Omental fat pad (tissue), 4 donors: ENCODE results near the gene GLIS1. TPM values are rescaled to one million over a fixed set of nuclear protein-coding genes. Genes with fewer than 3 reads are reported as not detected.

Experiments
- ATAC-seq: fragments of 150-250 bp; one replicate; pipeline ENCODE4 v1.9.1; 2016; ENCODE audit warnings: mild to moderate bottlenecking, moderate library complexity; ENCODE audit not compliant: low FRiP score
- DNase-seq: peaks from one replicate; pipeline ENCODE4 v3.0.0-alpha.2; 2019; ENCODE audit warnings: low spot score
- total RNA-seq, 4 donors: library from RNA; depleted of rRNA; stranded (reverse); fragments of >200 nt; gene quantifications; one replicate each; pipeline ENCODE4 v1.1.0, GENCODE V29; 2016
- TF ChIP-seq, protein P1 (sequence below), 3 donors: fragments of 450-650 bp; IDR thresholded peaks; one replicate each; pipeline ENCODE4 v1.5.1; 2016 to 2017; ENCODE audit warnings: antibody characterized with exemption in 3 of 3, mild to moderate bottlenecking in 3 of 3, moderate library complexity in 2 of 3

Gene GLIS1
- total RNA-seq, 4 donors from 2014 or later, result 0.19 to 1.4 (median 0.75) TPM

DNA sequence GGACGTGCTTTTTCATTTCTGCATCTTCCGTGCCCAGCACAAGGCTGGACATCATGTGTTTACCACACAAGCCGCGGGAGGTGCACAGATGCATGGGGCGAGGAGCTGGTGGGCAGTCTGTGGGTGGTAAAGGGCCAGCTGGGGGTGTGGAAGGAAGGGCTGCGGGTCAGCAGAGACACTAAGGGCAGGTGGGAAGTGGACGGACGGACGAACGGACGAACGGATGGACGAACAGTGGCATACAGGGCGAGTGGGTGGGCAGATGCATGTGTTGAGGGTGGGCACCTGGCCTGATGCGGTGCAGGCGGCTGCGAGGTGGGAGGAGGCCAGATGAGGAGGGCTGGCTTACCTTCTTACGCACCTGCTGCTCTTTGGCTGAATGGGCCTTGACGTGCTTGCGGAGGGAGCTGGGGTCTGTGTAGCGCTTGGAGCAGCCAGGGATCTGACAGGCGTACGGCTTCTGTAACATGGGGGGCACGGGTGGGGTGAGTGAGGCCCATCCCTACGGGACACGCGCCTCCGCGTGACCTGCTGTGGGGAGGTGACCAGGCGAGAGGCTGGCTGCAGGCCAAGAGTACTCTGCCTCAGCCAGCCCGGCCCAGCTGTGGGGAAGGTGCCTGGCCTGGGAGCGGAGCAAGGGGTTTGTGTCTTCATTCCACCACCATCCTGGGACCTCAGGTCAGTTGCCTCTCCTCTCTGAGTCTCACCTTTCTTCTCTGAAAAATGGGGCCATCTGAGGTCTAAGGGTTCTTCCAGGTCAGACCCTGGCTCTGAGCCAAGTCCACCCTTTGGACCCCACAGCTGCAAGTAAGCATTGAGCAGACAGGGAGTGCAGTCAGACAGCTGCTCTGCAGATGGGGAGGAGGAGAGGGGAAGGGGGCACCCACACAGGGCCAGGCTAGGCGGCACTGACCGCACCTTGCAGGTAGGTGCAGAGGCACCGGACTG is 214.3 kb downstream of the GLIS1 start:
- DNase-seq (no peak), ATAC-seq (no peak)
- TF ChIP-seq, protein P1, sequence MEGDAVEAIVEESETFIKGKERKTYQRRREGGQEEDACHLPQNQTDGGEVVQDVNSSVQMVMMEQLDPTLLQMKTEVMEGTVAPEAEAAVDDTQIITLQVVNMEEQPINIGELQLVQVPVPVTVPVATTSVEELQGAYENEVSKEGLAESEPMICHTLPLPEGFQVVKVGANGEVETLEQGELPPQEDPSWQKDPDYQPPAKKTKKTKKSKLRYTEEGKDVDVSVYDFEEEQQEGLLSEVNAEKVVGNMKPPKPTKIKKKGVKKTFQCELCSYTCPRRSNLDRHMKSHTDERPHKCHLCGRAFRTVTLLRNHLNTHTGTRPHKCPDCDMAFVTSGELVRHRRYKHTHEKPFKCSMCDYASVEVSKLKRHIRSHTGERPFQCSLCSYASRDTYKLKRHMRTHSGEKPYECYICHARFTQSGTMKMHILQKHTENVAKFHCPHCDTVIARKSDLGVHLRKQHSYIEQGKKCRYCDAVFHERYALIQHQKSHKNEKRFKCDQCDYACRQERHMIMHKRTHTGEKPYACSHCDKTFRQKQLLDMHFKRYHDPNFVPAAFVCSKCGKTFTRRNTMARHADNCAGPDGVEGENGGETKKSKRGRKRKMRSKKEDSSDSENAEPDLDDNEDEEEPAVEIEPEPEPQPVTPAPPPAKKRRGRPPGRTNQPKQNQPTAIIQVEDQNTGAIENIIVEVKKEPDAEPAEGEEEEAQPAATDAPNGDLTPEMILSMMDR (IDR thresholded peaks at IDR 0.05), result no peak

DNA sequence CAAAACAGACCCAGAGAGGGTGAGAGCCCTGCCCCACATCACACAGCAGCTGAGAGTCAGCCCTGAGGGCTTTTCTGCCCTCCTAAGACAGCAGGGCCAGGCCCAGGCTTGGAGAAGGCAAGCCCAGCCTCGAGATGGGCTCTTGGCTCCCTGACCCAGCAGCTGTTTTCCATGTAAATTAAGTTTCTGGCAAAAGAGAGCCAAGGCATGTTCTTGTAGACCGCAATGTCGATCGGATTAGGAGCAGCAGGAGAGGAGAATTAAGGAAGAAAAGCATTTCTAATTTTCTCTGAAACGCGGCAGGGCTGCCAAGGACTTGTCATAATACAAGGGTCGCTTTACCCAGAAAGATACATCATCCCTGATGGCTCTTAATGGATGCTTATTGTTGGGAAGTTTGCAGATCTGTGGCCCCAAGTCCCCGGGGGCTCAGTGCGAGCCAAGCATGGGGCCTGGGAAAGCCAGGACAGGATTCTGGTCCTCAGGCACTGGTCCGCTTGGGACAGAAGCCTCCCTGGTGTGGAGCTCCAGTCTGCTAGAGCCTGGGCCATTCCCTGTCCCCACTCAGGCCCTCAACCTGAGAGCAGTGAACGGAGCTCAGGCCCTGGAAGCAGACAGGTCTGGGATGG is 216.9 kb downstream of the GLIS1 start:
- TF ChIP-seq, protein P1 (IDR thresholded peaks at IDR 0.05), result no peak
- no peak for DNase-seq
- no peak for ATAC-seq

DNA sequence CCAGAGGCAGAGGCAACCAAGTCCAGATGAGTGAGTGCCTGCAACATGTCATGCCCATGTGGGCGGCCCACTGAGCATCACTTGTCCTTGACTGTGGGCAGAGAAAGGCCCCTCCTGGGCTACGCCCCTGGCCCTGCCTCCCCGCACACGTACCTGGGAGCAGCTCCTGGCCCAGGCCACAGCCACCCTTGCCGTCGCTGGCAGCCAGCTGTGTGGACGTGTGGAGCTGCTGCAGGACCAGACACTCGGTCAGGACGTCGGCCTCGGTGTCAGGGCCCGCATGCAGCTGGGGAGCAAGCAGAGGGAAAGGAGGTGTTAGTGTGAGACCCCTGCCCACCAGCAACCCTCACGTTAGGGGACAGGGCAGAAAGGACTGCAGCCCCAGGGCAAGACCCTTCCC is 218.5 kb downstream of the GLIS1 start:
- TF ChIP-seq, protein P1 (IDR thresholded peaks at IDR 0.05), result no peak
- ATAC-seq, result no peak
- DNase-seq, result no peak

DNA sequence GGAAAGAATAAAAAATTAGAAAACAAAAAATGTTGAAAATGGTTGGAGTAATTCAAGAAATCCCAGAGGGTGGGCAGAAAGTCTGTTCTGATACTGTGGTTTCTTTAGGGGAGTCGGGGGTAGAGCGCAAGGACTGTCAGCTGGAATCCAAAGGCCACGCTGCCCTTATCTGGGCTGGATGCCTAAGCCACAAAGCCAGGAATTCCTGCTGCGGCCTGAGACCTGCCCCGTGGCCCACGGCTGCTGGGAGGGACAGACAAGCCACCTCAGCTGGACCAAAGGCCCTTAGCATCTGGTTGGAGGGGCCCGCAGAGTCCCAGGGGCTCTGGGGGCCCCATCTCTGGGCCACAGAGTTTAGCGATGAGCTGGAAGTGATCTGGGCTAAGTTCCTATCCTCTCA is 219.5 kb downstream of the GLIS1 start:
- TF ChIP-seq, protein P1 (IDR thresholded peaks at IDR 0.05), result no peak
- no peak for ATAC-seq
- DNase-seq, result no peak

DNA sequence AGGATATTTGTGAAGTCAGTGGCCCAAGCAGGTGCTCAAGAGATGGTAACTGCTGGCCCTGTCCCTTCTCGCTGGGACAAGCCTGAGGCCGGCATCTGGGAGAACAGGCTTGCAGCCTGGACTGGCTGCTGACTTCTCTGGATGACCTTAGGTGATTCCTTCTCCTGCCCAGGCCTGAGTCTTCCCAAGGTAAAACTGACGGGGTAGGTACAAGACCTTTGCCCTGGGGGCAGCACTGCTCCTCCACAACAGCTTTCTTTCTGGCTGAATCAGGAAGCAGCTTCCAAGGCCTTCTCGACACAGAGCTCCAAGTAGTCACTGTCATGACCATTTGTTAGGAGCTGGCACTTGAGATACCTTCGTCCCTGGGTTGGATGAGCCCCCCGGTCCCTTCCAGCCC is 220.2 kb downstream of the GLIS1 start:
- TF ChIP-seq, protein P1 (IDR thresholded peaks at IDR 0.05), result no peak
- no peak for ATAC-seq

DNA sequence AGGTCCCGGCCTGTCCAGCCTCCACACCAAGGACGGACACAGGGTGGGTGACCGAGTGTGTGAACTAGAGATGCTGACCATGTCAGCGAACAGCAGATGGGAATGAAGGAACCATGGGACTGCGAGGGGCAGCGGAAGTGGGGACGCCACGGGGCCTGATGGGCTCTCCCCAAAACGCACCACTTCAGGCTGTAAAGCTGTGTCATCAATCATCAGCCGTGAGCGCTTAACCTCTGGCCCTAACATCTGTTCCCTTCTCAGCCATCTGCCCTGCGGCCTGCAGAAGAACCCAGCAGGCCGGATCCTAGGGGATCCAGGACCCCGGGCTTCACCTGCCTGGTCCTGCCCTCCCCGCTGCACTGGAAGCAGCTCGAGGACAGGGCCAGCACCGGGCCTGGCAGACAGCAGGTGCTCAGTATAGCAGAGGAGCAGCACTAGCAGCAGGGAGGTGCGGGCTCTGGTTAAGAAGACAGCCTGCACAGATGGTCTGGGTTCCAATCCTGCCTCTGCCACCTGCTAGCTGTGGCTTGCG is 221.1 kb downstream of the GLIS1 start:
- TF ChIP-seq, protein P1 (IDR thresholded peaks at IDR 0.05), result no peak
- no peak for ATAC-seq
- no peak for DNase-seq

More for the DNA sequence above, 220.2 kb downstream of the GLIS1 start:
- no peak for DNase-seq
